Gastrocnemius medialis (tissue), 4 donors: ENCODE measurements around the gene NKD1.

ENCODE experiments used
- POLR2A ChIP-seq, 2 donors: fragments of 450-650 bp; IDR thresholded peaks; one replicate each; pipeline ENCODE4 v1.6.1; 2017; ENCODE audit warnings: antibody characterized with exemption in 2 of 2, mild to moderate bottlenecking in 2 of 2, moderate library complexity in 2 of 2
- TF ChIP-seq, protein P1 (sequence below), 5 experiments: fragments of 450-650 bp in 3 of 5; fragments of 200-600 bp in 2 of 5; sonication (generic) in 2 of 5; IDR thresholded peaks in 4 of 5; conservative IDR thresholded peaks in 1 of 5; 1 replicate in 4 of 5; 2 replicates in 1 of 5; pipeline ENCODE4 v1.5.1; 2016 to 2019; ENCODE audit warnings: antibody characterized with exemption in 5 of 5, mild to moderate bottlenecking in 3 of 5, moderate library complexity in 3 of 5

DNA sequence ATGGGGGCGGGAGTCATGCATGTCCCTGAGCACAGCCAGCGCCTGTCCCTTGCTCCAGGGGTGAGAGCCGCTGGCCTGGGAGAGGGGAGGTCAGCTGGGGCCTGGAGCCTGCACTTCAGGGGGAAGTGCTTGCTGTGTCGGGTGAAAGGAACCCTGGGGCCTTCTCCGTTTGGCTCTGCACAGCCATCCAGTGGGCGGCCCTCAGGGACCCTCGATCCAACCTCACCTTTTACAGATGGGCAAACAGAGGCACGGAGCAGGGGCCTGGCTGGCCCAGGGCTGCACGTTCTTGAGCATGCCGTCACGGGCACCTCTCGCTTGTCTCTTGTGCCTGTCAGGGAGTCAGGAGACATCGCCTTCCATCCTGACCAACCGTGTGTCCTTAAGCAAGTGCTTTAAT lies 131.1 kb downstream of the NKD1 start:
- TF ChIP-seq POLR2A (IDR thresholded peaks at IDR 0.05) = no peak
- TF ChIP-seq, protein P1, sequence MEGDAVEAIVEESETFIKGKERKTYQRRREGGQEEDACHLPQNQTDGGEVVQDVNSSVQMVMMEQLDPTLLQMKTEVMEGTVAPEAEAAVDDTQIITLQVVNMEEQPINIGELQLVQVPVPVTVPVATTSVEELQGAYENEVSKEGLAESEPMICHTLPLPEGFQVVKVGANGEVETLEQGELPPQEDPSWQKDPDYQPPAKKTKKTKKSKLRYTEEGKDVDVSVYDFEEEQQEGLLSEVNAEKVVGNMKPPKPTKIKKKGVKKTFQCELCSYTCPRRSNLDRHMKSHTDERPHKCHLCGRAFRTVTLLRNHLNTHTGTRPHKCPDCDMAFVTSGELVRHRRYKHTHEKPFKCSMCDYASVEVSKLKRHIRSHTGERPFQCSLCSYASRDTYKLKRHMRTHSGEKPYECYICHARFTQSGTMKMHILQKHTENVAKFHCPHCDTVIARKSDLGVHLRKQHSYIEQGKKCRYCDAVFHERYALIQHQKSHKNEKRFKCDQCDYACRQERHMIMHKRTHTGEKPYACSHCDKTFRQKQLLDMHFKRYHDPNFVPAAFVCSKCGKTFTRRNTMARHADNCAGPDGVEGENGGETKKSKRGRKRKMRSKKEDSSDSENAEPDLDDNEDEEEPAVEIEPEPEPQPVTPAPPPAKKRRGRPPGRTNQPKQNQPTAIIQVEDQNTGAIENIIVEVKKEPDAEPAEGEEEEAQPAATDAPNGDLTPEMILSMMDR (IDR thresholded peaks at IDR 0.05 in 4 of 5, conservative IDR thresholded peaks at IDR 0.05 in 1 of 5) = no peak
